Activated CD4-positive, alpha-beta T cell treated with anti-CD3 and anti-CD28 coated beads for 4 hours (primary cell): ENCODE data around the gene WFS1.
A peak's percentile ranks its signal among the peaks of the same experiment; 100 is the strongest.

Experiments
- DNase-seq, 2 donors: peaks; one replicate each; pipeline ENCODE4 v3.0.0-alpha.2; 2020

WFS1 gene

GRCh38 chr4:6235901-6236640 is 33.6 kb upstream of the WFS1 start:
- DNase-seq = no peak

GRCh38 chr4:6236816-6237390 is 32.7 kb upstream of the WFS1 start:
- no peak for DNase-seq

GRCh38 chr4:6239486-6239885 is 30.2 kb upstream of the WFS1 start:
- no peak for DNase-seq

GRCh38 chr4:6239968-6240367 is 29.7 kb upstream of the WFS1 start:
- DNase-seq = no peak

- no peak for DNase-seq
Observed at GRCh38 chr4:6241062-6241845, 28.4 kb upstream of the WFS1 start.

GRCh38 chr4:6242271-6243029 is 27.2 kb upstream of the WFS1 start:
- DNase-seq = no peak

- no peak for DNase-seq
Observed at GRCh38 chr4:6245246-6246169, 24.1 kb upstream of the WFS1 start.

GRCh38 chr4:6246170-6246634 is 23.4 kb upstream of the WFS1 start:
- DNase-seq = no peak

GRCh38 chr4:6248394-6248793 is 21.3 kb upstream of the WFS1 start:
- no peak for DNase-seq

GRCh38 chr4:6250235-6250983 is 19.2 kb upstream of the WFS1 start:
- DNase-seq = peak in 1 of 2 donors; percentile 24

GRCh38 chr4:6250984-6251295 is 18.7 kb upstream of the WFS1 start:
- DNase-seq = no peak

GRCh38 chr4:6251365-6251764 is 18.3 kb upstream of the WFS1 start:
- no peak for DNase-seq

GRCh38 chr4:6252051-6252450 is 17.6 kb upstream of the WFS1 start:
- no peak for DNase-seq

- no peak for DNase-seq
Observed at GRCh38 chr4:6253111-6253510, 16.5 kb upstream of the WFS1 start.

GRCh38 chr4:6253961-6254360 is 15.7 kb upstream of the WFS1 start:
- no peak for DNase-seq

- no peak for DNase-seq
Observed at GRCh38 chr4:6256141-6256540, 13.5 kb upstream of the WFS1 start.

GRCh38 chr4:6257247-6258025 is 12.2 kb upstream of the WFS1 start:
- no peak for DNase-seq

GRCh38 chr4:6258026-6258360 is 11.7 kb upstream of the WFS1 start:
- no peak for DNase-seq

GRCh38 chr4:6258741-6259140 is 10.9 kb upstream of the WFS1 start:
- DNase-seq = no peak

GRCh38 chr4:6259886-6260285 is 9.8 kb upstream of the WFS1 start:
- DNase-seq = no peak

- DNase-seq = no peak
Observed at GRCh38 chr4:6262176-6262575, 7.5 kb upstream of the WFS1 start.
